MM.1S (cell line): Measurements from ENCODE around the gene FBXW7.
A peak's percentile ranks its signal among the peaks of the same experiment; 100 is the strongest.

ENCODE experiments used
- DNase-seq: peaks from one replicate; pipeline ENCODE4 v3.0.0-alpha.2; 2015
- H2AFZ ChIP-seq: fragments of 300-600 bp; sonication (generic); 2 replicates; pipeline ENCODE4 v1.6.0; 2016; ENCODE audit warnings: antibody characterized with exemption, low read length
- H3F3A ChIP-seq: fragments of 300-600 bp; sonication (generic); 2 replicates; pipeline ENCODE4 v1.6.1; 2016; ENCODE audit warnings: mild to moderate bottlenecking, antibody characterized with exemption, low read length, moderate library complexity, mixed read lengths; ENCODE audit not compliant: insufficient read depth
- H3K27ac ChIP-seq: fragments of 300-600 bp; sonication (generic); 2 replicates; pipeline ENCODE4 v1.5.1; 2016; ENCODE audit warnings: mild to moderate bottlenecking, low read length
- H3K27me3 ChIP-seq: fragments of 300-600 bp; sonication (generic); replicated peaks from 2 replicates; pipeline ENCODE4 v1.6.0; 2016; ENCODE audit warnings: low read length; ENCODE audit not compliant: insufficient read depth
- H3K36me3 ChIP-seq: fragments of 300-600 bp; sonication (generic); replicated peaks from 2 replicates; pipeline ENCODE4 v1.6.1; 2016; ENCODE audit warnings: mild to moderate bottlenecking, low read length, mixed read lengths; ENCODE audit not compliant: insufficient read depth
- H3K4me1 ChIP-seq: fragments of 300-600 bp; sonication (generic); 2 replicates; pipeline ENCODE4 v1.6.1; 2016; ENCODE audit warnings: low read length, mixed read lengths
- H3K4me2 ChIP-seq: fragments of 300-600 bp; sonication (generic); 2 replicates; pipeline ENCODE4 v1.6.0; 2016; ENCODE audit warnings: low read depth, low read length
- H3K4me3 ChIP-seq: fragments of 300-600 bp; sonication (generic); 2 replicates; pipeline ENCODE4 v1.5.1; 2016; ENCODE audit warnings: low read length, mixed read lengths
- H3K79me2 ChIP-seq: fragments of 300-600 bp; sonication (generic); 2 replicates; pipeline ENCODE4 v1.6.1; 2016; ENCODE audit warnings: mixed run types, low read length, mixed read lengths
- H3K9ac ChIP-seq: fragments of 300-600 bp; sonication (generic); 2 replicates; pipeline ENCODE4 v1.6.1; 2016; ENCODE audit warnings: low read length, mixed read lengths
- H3K9me2 ChIP-seq: fragments of 300-600 bp; sonication (generic); replicated peaks from 2 replicates; pipeline ENCODE4 v1.6.1; 2016; ENCODE audit warnings: mild to moderate bottlenecking, low read length, mixed read lengths; ENCODE audit not compliant: insufficient read depth
- H3K9me3 ChIP-seq: fragments of 300-600 bp; sonication (generic); replicated peaks from 2 replicates; pipeline ENCODE4 v1.6.1; 2016; ENCODE audit warnings: mild to moderate bottlenecking, low read length, mixed read lengths; ENCODE audit not compliant: insufficient read depth
- H4K20me1 ChIP-seq: fragments of 300-600 bp; sonication (generic); 2 replicates; pipeline ENCODE4 v1.6.1; 2016; ENCODE audit warnings: mild to moderate bottlenecking, low read length, moderate library complexity, mixed read lengths; ENCODE audit not compliant: insufficient read depth
- CTCF ChIP-seq: fragments of 300-600 bp; sonication (generic); IDR thresholded peaks from 2 replicates; pipeline ENCODE4 v1.5.1; 2016; ENCODE audit warnings: antibody characterized with exemption, low read length, mixed read lengths
- EZH2 ChIP-seq: fragments of 300-600 bp; sonication (generic); optimal IDR thresholded peaks from 2 replicates; pipeline ENCODE3; 2017; ENCODE audit warnings: low read depth, mild to moderate bottlenecking, antibody characterized with exemption, low read length, mixed read lengths
- EZH2phosphoT487 ChIP-seq: fragments of 300-600 bp; sonication (generic); IDR thresholded peaks from 2 replicates; pipeline ENCODE4 v1.6.1; 2018; ENCODE audit warnings: antibody characterized with exemption, low read length

Gene FBXW7

DNA sequence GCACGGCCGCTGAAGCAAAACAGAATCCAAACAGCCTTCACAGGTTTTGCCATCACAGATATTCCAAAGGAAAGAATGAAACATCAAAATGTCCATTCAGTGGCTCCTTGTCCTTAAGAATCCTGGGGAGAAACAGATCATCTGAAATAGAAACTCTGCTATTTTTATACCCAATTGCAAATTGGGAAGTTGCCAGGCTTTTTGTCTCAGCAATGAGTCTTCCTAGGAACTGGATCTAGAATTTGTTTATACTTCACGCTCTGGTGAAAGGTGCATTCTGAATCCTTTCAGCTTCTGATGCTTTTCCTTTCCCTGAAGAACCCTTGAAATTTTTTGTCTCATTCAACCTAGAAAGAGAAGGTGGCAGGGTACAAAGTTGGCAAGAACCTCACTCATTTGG, 218.9 kb downstream of the FBXW7 start:
- Histone ChIP-seq H3K4me1 (no peaks in the 10 kb centered on the region), H3K9me2 (no peaks in the 10 kb centered on the region), H3K27ac (no peak overlapping the region), H3F3A (no peaks in the 10 kb centered on the region), H4K20me1 (no peaks in the 10 kb centered on the region), H3K9me3 (no peaks in the 10 kb centered on the region), H3K79me2 (no peaks in the 10 kb centered on the region), H3K27me3 (no peaks in the 10 kb centered on the region), H3K4me3 (no peak overlapping the region), H3K36me3 (no peaks in the 10 kb centered on the region), H2AFZ (no peak overlapping the region), H3K9ac (no peak overlapping the region), H3K4me2 (no peak overlapping the region)
- no peak for DNase-seq
- TF ChIP-seq CTCF (no peak), EZH2 (no peak), EZH2phosphoT487 (no peak)

GRCh38 chr4:152310257-152310656, 225.6 kb downstream of the FBXW7 start:
- H3K9ac ChIP-seq = no peak overlapping the region
- no peaks in the 10 kb centered on the region for H3K4me1 ChIP-seq
- H3K36me3 ChIP-seq = no peaks in the 10 kb centered on the region
- H4K20me1 ChIP-seq = no peaks in the 10 kb centered on the region
- no peaks in the 10 kb centered on the region for H3K27me3 ChIP-seq
- TF ChIP-seq EZH2 (no peak), EZH2phosphoT487 (no peak), CTCF (no peak)
- H3K4me3 ChIP-seq = no peak overlapping the region
- no peaks in the 10 kb centered on the region for H3K79me2 ChIP-seq
- no peaks in the 10 kb centered on the region for H3K9me3 ChIP-seq
- no peak overlapping the region for H3K4me2 ChIP-seq
- no peak overlapping the region for H3K27ac ChIP-seq
- H2AFZ ChIP-seq = no peak overlapping the region
- H3K9me2 ChIP-seq = no peaks in the 10 kb centered on the region
- DNase-seq = peak; percentile 16
- H3F3A ChIP-seq = no peaks in the 10 kb centered on the region

- Histone ChIP-seq H3F3A (no peaks in the 10 kb centered on the region), H3K4me3 (no peak overlapping the region), H3K79me2 (no peaks in the 10 kb centered on the region), H3K9me3 (no peaks in the 10 kb centered on the region), H3K27me3 (no peaks in the 10 kb centered on the region), H4K20me1 (no peaks in the 10 kb centered on the region), H3K27ac (no peak overlapping the region), H3K36me3 (no peaks in the 10 kb centered on the region), H3K9ac (no peak overlapping the region), H3K9me2 (no peaks in the 10 kb centered on the region), H3K4me1 (no peaks in the 10 kb centered on the region), H3K4me2 (no peak overlapping the region), H2AFZ (no peak overlapping the region)
- no peak for DNase-seq
- TF ChIP-seq CTCF = no peak
- no peak for TF ChIP-seq EZH2
- no peak for TF ChIP-seq EZH2phosphoT487
These were observed 226.5 kb downstream of the FBXW7 start for GRCh38 chr4:152309418-152309817.
